GM21526 (cell line): ENCODE results near the gene ITGA2B.
"Not testable (repeated sequence)": the region's sequence is repeated elsewhere in the genome, so short reads cannot be mapped to it uniquely, and the experiment has no call there.

Source experiments
- ATAC-seq: cut with Tn5 transposase; IDR thresholded peaks from one replicate; pipeline ENCODE4 v1.9.1; 2021; ENCODE audit warnings: moderate library complexity; ENCODE audit not compliant: unreplicated experiment, low FRiP score

The ITGA2B gene

GRCh38 chr17:44372036-44372435, 17.4 kb downstream of the ITGA2B start:
- ATAC-seq, result no peak

- ATAC-seq, result not testable (repeated sequence)
Observed at GRCh38 chr17:44369414-44370023, 19.9 kb downstream of the ITGA2B start.

GRCh38 chr17:44368391-44369243, 20.8 kb downstream of the ITGA2B start:
- not testable (repeated sequence) for ATAC-seq

- ATAC-seq, result no peak
Observed at GRCh38 chr17:44367231-44367979, 22.0 kb downstream of the ITGA2B start.

GRCh38 chr17:44365051-44365450, 24.4 kb downstream of the ITGA2B start:
- not testable (repeated sequence) for ATAC-seq

- ATAC-seq, result no peak
Observed at GRCh38 chr17:44363613-44364159, 25.8 kb downstream of the ITGA2B start, which contains the start of gene FAM171A2. Gene FAM171A2 (minus strand): TSS chr17:44363853. CDS start chr17:44363714, 139 bp downstream.

- ATAC-seq, result no peak
Observed at GRCh38 chr17:44362949-44363612, 26.4 kb downstream of the ITGA2B start.

GRCh38 chr17:44362459-44362948, 26.9 kb downstream of the ITGA2B start:
- no peak for ATAC-seq

- ATAC-seq, result no peak
Observed at GRCh38 chr17:44361292-44362260, 27.9 kb downstream of the ITGA2B start.

GRCh38 chr17:44360826-44361225, 28.6 kb downstream of the ITGA2B start:
- no peak for ATAC-seq

- ATAC-seq, result no peak
Observed at GRCh38 chr17:44360144-44360533, 29.3 kb downstream of the ITGA2B start.

- no peak for ATAC-seq
Observed at GRCh38 chr17:44359458-44360143, 29.8 kb downstream of the ITGA2B start.

GRCh38 chr17:44359006-44359405, 30.4 kb downstream of the ITGA2B start:
- no peak for ATAC-seq

GRCh38 chr17:44358066-44358465, 31.4 kb downstream of the ITGA2B start:
- ATAC-seq, result no peak

- ATAC-seq, result no peak
Observed at GRCh38 chr17:44356241-44356640, 33.2 kb downstream of the ITGA2B start.

- no peak for ATAC-seq
Observed at GRCh38 chr17:44355642-44356099, 33.8 kb downstream of the ITGA2B start.

GRCh38 chr17:44354582-44355561, 34.6 kb downstream of the ITGA2B start:
- no peak for ATAC-seq
